GM20000 (cell line): ENCODE measurements around the gene C1orf185.
A peak's percentile ranks its signal among the peaks of the same experiment; 100 is the strongest.

Experiments
- DNase-seq: peaks from one replicate; pipeline ENCODE4 v3.0.0; 2012; ENCODE audit warnings: low spot score
- TF ChIP-seq, protein P1 (sequence below): IDR thresholded peaks from 2 replicates; pipeline ENCODE4 v1.5.1; 2012; ENCODE audit warnings: mild to moderate bottlenecking, control low read depth; ENCODE audit errors: extremely low read depth, missing control alignments

C1orf185 gene

DNA sequence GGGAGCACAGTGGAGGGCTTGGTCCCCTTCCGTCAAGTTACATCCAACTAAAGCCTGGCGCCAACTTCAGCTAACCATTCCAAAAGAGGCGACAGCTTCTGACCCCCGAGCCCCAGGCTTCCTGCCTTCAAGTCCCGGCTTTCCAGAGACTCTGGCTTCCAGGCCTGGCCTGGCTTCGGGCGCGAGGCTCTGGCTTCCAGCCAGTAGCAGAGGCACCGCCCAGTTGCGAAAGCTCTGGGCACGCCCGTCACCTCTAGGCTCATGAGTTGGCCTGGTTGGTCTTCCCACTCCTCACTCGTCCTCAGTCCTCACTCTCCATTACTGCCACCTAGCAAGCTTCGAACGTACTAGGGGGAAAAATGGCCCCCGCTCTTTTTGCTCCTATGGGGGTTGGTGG lies 30.0 kb upstream of the C1orf185 start:
- no peak for DNase-seq
- TF ChIP-seq, protein P1, sequence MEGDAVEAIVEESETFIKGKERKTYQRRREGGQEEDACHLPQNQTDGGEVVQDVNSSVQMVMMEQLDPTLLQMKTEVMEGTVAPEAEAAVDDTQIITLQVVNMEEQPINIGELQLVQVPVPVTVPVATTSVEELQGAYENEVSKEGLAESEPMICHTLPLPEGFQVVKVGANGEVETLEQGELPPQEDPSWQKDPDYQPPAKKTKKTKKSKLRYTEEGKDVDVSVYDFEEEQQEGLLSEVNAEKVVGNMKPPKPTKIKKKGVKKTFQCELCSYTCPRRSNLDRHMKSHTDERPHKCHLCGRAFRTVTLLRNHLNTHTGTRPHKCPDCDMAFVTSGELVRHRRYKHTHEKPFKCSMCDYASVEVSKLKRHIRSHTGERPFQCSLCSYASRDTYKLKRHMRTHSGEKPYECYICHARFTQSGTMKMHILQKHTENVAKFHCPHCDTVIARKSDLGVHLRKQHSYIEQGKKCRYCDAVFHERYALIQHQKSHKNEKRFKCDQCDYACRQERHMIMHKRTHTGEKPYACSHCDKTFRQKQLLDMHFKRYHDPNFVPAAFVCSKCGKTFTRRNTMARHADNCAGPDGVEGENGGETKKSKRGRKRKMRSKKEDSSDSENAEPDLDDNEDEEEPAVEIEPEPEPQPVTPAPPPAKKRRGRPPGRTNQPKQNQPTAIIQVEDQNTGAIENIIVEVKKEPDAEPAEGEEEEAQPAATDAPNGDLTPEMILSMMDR = no peak

DNA sequence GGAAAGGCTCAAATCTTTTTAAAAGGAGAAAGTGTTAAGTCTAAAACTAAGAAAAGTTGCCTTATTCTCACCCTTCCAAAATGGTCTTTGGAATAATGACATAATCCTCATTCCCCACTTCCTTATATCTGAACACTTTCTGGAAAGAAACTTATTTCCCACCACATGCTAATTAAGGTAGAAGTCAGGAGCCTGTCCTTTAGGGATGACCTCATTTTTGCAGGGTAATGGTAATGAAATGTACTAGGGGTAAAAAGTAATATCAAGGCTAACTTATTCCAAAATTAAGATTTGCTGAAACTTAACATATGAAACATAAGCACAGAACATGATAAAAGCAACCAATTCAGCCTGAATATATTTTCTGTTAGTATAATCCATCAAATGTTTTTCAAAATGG lies 29.4 kb upstream of the C1orf185 start:
- no peak for DNase-seq
- TF ChIP-seq, protein P1 = no peak

DNA sequence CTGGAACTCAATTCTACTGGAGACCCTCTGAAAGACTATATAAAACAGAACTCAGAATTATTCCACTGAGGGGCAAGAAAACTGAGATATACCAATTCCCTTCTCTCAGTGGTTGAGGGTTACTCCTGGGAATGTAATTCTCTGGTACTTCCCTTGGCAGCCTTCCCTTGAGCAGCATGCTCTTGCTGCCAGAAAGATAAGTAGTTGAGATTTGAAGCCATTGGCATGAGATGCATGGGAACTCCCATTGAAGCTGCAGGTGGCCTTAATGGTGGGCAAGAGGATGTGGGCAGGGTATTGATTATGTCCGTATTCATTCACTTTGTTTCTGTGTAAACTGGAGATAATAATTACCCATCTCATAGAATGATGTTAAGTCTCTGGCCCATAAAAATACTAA lies 28.6 kb upstream of the C1orf185 start:
- TF ChIP-seq, protein P1 = no peak
- no peak for DNase-seq

DNA sequence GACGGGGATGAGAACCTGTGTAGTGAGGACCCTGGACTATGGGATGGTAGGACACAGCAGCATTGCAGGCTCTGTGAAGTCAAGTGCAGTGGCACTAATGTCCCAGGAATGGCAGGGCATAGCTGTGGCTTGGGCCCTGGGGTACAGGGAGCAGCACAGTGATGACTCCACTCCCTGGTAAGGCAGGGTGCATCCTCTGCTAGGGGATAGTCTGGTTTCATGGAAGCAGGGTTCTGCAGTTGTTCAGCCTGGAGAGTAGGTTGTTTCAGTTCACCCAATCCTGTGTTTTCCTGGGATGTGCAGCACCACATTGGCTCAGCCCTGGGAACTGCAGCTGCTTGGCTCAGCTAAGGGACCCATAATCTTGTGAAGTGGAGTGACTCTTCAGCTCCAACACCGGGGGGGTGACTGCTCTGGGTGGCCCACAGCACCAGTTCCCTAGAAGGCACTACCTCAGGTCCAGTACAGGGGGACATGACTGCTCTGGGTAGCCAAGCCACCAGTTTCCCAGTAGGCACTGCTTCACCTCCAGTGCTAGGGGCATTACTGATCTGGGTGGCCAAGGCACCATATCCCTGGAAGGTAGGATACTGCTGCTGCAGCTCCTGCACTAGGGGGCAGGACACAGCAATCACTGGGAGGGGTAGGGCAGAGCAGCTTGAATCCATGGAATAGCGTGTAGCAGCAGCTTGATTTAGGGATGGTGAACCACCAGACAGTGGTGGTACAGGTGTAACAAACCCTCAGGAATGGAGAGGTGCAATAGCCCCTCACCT lies 15.3 kb upstream of the C1orf185 start:
- TF ChIP-seq, protein P1 = no peak

DNA sequence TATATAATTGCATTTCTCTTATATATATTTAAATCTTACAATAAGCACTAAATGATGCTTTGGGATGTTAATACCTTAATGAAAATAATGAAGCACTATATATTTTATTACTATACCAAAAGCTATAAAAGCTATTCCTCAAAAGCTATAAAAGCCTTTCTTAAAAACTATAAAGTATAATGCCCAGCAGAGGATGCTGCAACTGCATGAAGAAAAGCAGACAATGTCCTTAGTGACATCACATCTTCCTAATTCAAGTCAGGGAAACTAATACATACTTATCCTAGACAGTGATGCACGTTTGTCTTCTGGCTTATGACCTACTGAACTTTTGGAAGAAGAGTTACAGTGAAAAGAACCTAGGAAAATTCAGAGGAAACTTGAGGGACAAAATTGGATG lies 13.6 kb upstream of the C1orf185 start:
- DNase-seq = peak; percentile 15
- TF ChIP-seq, protein P1 = no peak

More for the DNA sequence above, 15.3 kb upstream of the C1orf185 start:
- no peak for DNase-seq

DNA sequence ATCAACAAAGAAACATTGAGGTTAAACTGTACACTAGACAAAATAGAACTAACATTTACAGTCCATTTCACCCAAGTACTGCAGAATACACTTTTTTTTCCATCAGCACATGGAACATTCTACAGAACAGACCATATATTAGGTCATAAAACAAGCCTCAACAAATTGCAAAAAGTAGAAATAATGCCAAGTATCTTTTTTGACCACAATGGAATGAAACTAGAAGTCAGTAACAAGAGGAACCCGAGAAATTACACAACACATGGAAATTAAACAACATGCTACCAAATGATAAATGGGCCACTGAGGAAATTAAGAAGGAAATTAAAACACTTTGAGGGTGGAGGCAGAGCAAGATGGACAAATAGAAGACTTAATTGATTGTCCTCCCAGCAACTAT lies 8.4 kb upstream of the C1orf185 start:
- TF ChIP-seq, protein P1 = no peak
- no peak for DNase-seq

DNA sequence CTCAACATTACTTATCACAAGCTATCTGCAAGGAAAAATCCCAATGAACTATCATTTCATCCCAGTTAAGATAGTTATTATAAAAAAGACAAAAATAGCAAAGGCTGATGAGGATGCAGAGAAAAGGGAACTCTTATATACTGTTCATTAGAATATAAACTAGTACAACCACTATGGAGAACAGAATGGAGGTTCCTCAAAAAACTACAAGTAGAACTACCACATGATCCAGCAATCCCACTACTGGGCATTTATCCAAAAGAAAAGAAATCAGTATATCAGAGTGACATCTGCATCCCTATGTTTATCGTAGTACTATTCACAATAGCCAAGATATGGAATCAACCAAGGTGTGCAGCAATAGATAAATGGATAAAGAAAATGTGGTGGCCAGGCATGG lies 4.9 kb upstream of the C1orf185 start:
- TF ChIP-seq, protein P1 = no peak
- no peak for DNase-seq
